Right forelimb (tissue), 1 donor: ENCODE data around the gene TXNDC8.
"Not testable (repeated sequence)": the region's sequence is repeated elsewhere in the genome, so short reads cannot be mapped to it uniquely, and the experiment has no call there.

Experiments
- DNase-seq: peaks from one replicate; pipeline ENCODE4 v3.0.0-alpha.2; 2018

TXNDC8 gene

DNA sequence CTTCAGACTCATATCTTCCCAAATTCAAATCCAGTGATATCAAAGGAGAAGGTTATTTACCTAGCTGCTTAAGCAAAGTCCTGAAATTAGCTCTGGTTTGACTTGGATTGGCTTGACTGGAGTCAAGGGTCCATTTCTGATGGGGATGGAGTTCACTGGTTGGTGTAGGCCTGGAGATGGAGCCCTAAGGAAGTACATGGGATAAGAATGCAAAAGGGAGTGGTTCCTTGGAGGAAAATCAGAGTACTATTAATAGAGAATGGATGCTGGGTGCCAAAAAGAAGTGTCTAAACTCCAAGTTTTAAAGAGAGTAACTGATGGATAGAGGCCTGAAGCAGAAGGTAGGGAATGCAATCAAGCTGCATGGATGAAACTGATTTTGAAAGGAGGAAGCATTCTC is 13.8 kb downstream of the TXNDC8 start:
- no peak for DNase-seq

DNA sequence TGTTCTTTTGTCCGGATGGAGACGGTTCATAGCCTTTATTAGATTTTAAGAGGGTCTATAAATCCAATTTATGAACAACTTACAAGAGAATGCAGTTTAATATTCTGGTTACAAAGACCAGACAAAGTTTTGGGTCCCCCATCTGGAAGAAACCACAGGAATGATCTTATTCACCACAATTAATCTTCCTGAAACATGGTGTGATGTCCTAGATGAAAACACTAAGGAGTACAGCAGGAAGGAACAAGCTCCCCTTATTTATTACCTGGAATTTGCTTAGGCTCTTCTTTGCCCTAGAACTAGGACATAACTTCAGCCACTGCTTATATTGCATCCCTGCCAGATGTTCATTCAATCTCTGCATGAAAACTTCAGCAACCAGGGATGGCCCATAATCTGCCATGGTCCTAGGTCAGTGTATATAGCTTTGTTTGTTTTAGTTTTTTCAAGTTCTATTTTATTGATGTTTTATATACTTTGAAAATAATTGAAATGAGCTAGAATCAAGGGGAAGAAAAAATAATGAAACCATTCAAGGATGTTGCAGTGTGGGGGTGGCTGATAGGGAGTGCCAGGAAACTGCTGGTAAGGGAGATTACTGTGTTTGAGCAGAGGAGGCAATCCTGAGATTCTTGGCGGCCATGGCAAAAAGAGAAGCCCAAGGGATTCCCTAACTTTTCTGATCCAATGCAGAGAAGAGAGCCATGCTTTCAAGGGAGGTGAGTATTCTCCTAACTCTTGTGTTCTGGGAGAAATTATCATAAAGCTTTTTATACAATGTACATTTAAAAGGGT is 16.8 kb downstream of the TXNDC8 start:
- DNase-seq, result no peak

DNA sequence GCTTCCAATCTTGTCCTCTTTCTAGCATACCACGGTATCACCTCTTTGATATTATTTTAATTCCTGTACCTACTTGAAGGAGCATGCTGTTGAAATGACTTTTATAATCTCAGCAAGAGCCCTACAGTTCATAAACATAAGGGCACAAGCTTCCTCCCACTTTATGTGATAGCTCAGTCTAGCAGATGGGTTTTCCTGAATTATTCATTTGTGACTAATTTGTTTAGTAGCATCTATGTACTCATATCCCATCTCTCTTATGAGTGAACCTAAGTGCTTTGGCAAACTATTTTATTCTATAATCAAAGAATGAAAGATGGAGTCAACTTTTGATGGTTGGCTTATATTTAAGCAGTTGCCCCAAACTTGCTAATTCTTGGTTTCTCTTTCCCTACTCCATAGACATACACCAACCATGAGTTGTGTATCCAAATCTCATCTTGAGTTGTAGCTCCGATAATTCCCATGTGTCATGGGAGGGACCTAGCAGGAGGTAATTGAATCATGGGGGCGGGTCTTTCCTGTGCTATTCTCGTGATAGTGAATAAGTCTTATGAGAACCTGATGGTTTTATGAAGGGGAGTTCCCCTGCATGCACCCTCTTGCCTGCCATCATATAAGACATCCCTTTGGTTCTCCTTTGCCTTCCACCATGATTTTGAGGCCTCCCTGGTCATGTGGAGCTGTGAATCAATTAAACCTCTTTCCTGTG is 17.7 kb downstream of the TXNDC8 start:
- DNase-seq, result no peak

DNA sequence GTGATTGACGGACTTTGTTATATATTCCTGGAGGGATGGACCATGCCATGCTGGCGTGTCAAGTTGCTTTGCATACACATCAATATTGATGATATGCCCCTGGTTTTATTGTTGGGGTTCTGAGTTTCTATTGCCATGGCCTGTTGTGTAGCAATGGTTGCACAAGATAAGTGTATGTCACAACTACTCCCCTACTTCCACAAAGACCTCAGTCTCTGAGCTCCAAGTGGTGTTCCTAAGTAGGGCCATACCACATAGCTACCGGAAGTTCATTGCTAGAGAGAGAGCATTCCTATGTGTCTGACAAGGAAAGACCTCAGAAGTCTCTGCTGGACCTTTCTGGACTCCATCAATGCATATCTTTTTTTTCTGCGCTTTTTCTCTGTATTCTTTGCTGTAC is 19.8 kb downstream of the TXNDC8 start:
- no peak for DNase-seq

DNA sequence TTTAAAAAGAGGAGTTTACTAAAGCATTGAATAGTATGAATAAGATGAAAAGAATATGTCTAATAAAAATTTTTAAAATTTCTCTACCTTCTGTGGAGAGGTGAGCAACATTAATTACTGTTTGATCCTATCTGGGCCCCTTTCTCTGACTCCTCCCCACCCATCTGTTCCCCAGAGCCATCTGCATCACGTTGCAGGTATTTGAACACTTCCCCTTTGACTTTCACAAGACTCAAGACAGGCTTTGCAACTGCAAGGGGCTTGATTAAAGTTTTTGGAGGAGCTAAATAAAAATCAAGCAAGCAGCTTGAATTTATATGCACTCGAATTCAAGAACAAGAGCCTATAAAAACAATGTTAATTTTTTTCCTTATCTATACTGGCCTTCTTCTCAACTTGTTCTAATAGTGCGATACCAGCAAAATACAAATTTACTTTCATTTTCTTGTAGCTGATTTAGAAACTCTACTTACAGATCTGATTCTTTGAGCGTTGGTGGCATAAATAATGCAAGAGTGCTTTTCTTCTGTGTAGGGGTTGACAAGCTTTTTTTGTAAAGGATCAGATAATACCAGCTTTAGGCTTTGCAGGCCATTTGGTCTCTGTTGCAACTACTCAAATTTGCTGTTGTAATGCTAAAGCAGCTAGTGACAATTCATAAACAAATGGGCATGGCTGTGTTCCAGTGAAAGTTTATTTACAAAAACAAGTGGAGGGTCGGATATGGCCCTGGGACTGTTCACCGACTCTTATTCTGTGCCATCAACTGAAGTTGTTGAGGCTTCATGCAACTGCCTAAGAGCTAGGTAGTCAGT is 21.2 kb downstream of the TXNDC8 start:
- DNase-seq, result no peak

DNA sequence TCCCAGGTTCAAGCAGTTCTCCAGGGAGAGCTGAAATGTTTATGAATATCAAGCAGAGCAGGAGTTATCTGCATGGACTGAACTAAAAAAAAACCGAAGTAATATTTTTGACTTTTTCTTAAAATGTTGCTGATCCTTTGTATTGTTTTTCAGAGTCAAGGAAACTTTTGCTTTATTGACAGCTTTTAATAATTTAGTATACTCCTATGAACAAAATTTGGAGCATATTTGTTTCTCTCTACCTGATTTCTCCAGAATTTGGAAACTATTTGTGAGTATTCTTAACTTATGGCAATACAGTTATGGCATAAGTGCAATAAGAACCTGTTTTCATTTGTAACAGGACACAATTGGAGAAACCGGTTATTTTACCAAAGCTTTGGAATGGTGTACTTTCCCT is 25.7 kb downstream of the TXNDC8 start:
- DNase-seq, result not testable (repeated sequence)

DNA sequence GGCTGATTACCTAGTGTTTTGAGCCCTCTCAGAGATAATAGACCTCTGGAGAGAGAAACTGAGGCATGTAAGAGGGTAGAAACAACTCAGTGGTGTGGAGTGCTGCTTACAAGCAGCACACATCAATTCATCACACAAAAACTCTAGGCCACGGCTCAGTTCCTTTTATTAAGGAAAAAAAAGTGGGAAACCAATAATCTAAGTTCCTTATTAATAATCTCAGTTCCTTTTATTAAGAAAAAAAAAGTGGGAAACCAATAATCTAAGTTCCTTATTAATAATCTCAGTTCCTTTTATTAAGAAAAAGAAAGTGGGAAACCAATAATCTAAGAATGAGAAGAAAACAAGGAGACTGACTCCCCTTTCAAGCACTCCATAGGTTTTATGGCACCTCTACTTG is 28.0 kb downstream of the TXNDC8 start:
- no peak for DNase-seq

DNA sequence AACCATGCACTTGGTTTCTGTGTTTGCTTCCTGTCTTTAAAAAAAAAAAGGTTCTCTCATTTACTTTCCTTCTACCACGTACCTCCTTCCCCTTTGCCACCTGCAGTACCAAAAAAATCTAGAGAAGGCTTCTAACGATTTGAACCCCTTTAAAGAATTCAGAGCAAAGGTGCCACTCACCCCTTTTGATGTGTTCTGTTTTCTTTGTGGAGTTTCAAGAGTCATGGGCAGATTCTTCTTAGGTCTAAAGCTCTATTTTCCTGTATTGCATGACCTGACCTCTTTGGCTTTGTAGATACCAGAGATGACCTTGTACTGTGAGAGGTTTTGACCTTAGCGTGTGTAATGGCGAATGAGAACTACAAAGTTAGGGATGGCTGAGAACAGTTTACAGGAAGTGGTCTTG is 29.0 kb downstream of the TXNDC8 start:
- DNase-seq, result no peak

DNA sequence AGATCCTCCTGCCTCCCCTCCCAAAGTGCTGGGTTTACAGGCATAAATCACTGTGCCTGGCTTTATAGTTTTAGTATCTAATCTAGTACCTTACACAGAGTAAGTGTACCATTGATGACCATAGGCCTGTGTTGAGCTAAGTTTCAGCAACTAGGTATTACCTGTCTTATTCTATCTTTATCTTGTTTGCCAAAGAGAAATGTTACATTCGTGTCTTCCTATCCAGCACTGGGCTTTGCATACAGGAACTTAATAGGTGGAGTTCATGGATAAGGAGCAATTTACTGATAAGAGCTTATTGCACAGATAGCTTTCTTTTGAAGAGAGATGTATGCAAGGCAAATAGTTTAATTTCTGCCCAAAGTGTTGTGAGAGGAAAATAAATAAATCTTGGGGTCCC is 30.5 kb downstream of the TXNDC8 start:
- no peak for DNase-seq

DNA sequence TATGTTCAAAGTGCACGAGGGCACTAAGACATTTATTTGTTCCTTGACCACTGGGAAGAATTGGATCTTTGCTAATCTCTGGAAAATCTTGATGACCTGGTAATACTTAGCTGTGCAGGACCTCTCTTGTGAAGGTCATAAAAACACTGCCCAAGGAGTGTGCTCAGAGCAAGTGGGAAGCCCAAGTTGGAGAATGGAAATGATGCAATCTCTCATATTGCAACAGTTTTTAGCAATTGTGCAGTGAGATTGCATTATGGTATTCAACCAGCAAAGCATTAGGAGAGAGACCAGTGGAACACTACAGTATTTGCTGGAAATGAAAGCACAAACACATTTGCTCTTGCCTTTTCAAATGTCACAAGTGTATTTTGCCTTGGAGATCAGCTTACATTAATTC is 34.5 kb downstream of the TXNDC8 start:
- DNase-seq, result no peak

DNA sequence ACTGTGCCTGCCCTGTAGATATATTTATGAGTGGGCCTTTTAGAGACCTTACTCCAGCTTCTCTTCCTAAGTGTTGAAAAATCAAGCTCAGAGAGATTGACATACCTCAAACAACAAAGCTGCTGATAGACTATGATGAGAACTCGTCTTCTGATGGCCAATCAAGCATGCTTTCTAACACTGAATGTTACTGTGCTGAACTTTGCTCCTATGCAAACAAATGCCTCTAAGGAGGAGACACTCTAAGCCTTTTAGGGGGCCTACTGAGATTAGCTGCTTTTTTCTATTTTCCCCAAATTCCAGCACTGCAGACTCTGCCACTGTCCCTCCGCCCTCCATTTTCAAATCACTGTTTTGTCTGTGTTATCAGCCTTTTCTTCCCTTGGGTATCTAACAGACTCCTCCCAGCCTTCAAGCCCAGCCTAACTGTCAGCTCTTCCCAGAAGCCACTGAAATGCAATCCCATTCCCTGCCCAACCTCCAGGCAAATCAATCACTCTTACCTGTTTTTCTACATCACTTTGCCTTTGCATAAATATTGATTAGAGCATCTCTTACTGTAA is 39.5 kb downstream of the TXNDC8 start:
- no peak for DNase-seq

DNA sequence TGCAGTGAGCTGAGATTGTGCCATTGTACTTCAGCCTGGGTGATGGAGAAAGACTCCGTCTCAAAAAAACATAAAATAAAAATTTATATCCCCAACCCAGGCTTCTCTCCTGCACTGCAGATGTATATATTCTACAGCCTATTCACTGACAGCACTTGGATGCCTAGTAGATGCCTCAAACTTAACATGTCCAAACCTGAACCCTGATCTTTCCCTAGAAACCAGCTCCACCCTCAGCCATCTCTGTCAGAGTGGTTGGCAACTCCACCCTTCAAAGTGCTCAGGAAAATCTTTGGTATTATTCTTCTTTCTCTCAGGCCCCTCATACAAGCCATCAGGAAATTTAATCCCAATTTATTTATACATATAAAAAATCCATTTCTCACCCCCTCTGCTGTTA is 44.4 kb downstream of the TXNDC8 start:
- DNase-seq, result no peak

DNA sequence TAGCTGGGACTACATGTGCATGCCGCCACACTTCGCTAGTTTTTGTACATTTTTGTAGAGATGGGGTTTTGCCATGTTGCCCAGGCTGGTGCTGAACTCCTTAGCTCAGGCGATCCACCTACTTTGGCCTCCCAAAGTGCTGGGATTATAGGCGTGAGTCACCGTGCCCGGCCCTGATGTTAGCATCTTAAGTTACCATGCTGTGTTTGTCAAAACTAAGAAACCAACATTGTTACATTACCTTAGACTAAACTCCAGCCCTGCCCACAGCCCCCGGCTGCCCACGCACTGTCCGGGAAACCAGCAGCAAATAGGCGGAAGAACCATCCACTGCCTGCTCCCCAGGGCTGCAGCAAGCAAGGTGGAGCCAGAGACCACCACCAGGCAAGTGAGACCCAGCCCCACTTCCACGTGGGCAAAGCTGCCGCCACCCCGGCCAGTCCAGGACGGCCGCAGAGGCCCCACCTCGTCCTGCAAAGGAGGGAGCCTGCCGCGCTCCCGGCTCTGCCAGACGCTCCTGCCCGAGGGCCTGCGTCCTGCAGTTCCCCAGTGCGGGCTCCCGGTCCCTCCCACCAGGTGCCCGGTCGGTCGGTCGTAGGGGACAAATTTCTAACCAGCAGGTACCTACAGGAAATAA is 45.6 kb downstream of the TXNDC8 start:
- DNase-seq, result no peak

DNA sequence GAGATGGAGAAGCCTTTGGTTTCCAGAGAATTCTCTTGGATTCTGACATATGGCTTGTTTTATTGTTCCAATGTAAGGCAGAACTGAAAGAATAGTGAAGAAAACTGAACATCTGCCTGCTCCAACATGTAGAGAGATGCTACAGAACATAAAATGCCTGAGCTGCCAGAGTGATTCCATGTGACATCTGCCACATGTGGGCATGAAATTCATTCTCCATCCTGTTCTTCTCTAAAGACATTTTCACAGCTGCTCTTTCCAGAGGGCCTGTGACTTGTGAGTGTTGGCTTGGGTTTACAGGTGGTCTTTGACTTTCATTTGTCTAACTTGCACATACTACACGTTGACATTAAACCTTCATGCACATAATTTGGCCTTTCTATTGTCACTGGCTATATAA is 47.7 kb downstream of the TXNDC8 start:
- no peak for DNase-seq

DNA sequence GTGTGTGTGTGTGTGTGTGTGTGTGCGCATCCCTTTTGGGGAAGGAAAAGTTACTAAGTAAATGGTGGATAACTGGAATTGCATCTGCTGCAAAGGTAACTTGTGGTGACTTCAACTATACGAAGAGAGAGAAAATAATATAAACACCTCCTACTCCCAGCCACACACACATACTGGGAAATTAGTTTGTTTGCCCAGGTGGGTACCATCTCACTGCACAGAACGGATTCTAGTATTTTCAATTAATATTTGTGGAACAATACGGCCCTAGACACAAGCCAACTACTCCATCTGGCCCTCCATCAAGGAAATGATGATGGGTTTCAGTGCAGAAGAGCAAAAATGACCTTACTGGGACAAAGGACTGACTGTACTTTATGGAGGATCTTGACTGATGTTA is 49.2 kb downstream of the TXNDC8 start:
- DNase-seq, result no peak

DNA sequence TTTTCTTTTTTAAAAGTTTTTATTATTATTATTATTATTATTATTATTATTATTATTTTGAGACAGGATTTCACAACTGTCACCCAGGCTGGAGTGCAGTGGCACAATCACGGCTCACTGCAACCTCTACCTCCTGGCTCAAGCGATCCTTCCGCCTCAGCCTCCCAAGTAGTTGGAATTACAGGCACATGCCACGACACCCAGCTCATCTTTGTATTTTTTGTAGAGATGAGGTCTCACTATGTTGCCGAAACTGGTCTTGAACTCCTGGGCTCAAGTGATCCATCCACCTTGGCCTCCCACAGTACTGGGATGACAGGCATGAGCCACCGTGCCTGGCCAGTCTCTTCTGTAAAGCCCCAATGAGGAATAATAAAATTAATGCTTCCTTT is 50.4 kb downstream of the TXNDC8 start:
- DNase-seq, result no peak

DNA sequence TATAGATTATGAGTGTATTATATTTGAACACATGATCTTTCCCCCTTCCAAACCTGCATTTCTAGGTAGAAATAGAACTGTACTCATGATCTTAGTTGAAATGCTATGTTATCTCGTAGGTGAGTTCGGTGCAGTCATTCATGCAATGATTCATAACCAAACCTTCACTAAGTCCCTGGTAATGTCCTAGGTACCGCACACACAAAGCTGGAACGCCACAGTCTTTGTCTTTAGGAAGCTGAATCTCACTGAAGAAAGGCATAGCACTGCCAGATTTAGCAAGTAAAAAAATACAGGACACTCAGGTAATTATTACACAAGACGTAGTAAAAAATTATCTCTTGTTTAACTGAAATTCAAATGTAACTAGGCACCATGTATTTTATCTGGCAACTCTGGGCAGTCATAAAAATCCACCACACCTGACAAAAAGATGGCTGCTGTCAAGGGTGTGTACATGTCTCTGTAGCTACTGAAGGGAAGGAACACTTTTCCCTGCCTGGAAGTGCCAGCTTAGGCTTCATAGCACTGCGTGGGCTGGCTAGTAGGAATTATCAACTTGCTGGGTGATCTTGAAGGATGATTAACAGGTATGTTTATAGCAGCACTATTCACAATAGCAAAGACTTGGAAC is 53.3 kb downstream of the TXNDC8 start:
- DNase-seq, result no peak

DNA sequence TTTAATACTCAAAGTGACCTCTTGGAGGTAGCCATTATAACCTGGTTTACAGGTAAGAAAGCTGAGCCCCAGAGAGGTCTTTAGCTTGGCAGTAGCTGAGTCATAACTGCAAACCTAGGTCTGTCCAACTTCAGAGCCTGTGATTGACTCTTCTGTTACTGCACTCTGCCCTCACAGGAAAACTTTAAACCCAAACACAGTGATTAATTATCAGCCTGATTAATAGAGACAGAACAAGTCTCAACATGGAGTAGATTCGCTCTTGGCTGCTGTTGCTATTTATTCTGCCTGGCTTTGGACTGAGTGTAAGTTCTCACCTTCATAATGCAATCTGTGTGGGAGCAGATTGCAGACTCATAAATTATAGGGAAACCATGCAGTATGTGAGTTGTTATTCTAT is 53.9 kb downstream of the TXNDC8 start:
- no peak for DNase-seq

DNA sequence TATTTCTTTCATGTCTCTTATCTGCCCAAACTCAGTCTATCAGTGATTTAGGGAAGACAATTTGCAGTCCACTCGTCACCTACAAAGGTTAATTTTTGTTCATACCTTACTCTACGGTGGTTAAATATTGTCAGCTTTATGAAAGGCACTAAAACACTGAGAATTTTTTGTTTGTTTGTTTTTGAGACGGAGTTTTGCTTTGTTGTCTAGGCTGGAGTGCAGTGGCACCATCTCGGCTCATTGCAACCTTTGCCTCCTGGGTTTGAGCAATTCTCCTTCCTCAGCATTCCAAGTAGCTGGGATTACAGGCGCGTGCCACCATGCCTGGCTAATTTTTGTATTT is 55.0 kb downstream of the TXNDC8 start:
- no peak for DNase-seq

DNA sequence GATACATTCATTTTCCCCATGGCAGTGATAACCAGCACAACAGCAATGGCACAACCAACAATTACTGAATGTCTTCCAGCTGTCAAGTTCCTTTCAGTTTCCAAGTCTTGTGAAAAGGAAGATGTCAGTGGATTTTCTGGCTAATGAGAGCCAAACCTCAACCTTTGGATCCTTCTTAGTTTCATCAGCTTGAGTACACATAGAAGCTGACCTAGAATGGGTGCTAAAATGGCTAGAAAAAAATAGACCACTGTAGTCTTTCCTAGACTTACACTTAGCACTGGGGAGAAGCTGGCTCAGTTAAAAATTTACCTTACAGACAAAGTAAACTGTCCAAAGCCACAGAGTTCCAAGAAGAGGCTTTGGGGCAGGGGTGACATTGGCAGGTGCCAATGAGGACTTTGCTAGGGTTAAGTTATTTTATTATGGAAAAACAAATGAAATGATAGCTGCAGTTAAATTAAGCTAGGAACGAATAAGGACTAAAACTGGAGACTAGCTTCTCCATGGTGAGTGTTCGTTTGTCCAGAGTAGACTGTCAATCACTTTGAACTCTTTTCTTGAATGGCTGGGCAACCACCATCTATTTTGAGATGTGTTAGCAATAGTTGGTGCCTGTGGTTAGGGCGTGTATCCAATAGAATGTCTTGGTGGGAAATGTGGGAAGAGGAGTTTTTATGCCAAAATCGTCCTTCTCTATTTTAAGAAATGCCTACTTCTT is 55.5 kb downstream of the TXNDC8 start:
- DNase-seq, result no peak

DNA sequence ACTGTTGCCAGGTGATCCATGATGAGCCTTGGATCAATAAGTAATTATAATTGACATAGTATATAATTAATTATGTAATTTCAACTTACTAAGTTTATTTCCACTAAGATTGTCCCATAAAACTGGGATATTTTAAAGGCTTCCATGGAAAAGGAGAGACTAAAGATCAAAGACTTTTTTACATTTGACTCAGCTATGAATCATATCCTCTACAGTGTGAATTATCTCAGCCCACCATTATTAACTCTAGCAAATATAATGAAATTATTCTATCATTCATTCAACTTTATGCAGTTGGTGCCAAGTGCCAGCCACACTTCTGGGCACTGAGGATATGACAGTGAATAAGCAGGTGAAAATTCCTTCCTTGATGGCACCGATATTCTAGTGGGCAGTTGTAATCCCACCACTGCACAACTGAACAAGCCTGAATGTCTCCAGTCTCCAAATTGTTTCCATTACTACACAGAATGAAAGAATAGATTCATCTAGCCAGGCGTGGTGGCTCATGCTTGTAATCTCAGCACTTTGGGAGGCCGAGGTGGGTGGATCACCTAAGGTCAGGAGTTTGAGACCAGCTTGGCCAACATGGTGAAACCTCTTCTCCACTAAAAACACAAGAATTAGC is 59.5 kb downstream of the TXNDC8 start:
- no peak for DNase-seq
